HEK293 (cell line): ENCODE results near the gene MMS19.

ENCODE experiments used
- KLF9 ChIP-seq: fragments of 450-650 bp; formaldehyde crosslinking; IDR thresholded peaks from 2 replicates; pipeline ENCODE4 v1.5.1; 2016; ENCODE audit warnings: missing biosample characterization, missing genetic modification characterization, low read depth
- RBAK ChIP-seq: fragments of 450-650 bp; formaldehyde crosslinking; IDR thresholded peaks from 2 replicates; pipeline ENCODE4 v1.5.1; 2016; ENCODE audit warnings: missing biosample characterization, missing genetic modification characterization
- YY1 ChIP-seq: fragments of 450-650 bp; formaldehyde crosslinking; IDR thresholded peaks from 2 replicates; pipeline ENCODE4 v1.5.1; 2018; ENCODE audit warnings: missing biosample characterization, missing genetic modification characterization
- YY2 ChIP-seq: fragments of 450-650 bp; formaldehyde crosslinking; IDR thresholded peaks from 2 replicates; pipeline ENCODE4 v1.5.1; 2016; ENCODE audit warnings: missing biosample characterization, missing genetic modification characterization
- ZNF146 ChIP-seq: fragments of 450-650 bp; formaldehyde crosslinking; IDR thresholded peaks from 2 replicates; pipeline ENCODE4 v1.5.1; 2016; ENCODE audit warnings: missing biosample characterization, missing genetic modification characterization
- ZNF155 ChIP-seq: fragments of 450-650 bp; formaldehyde crosslinking; IDR thresholded peaks from 2 replicates; pipeline ENCODE4 v1.5.1; 2016; ENCODE audit warnings: missing biosample characterization, missing genetic modification characterization
- ZNF169 ChIP-seq: fragments of 450-650 bp; formaldehyde crosslinking; IDR thresholded peaks from 2 replicates; pipeline ENCODE4 v1.5.1; 2016; ENCODE audit warnings: missing biosample characterization, missing genetic modification characterization
- ZNF184 ChIP-seq: fragments of 450-650 bp; IDR thresholded peaks from 2 replicates; pipeline ENCODE4 v1.5.1; 2018; ENCODE audit warnings: missing biosample characterization, mild to moderate bottlenecking, missing genetic modification characterization
- ZNF391 ChIP-seq: fragments of 450-650 bp; formaldehyde crosslinking; IDR thresholded peaks from 2 replicates; pipeline ENCODE4 v1.5.1; 2016; ENCODE audit warnings: low read depth, missing biosample characterization, missing genetic modification characterization, borderline replicate concordance
- ZNF426 ChIP-seq: fragments of 450-650 bp; formaldehyde crosslinking; IDR thresholded peaks from 2 replicates; pipeline ENCODE4 v1.5.1; 2017; ENCODE audit warnings: missing biosample characterization, missing genetic modification characterization, mild to moderate bottlenecking, inconsistent platforms, moderate library complexity
- ZNF610 ChIP-seq: fragments of 450-650 bp; formaldehyde crosslinking; IDR thresholded peaks from 2 replicates; pipeline ENCODE4 v1.5.1; 2016; ENCODE audit warnings: missing biosample characterization, missing genetic modification characterization, borderline replicate concordance
- ZNF701 ChIP-seq: fragments of 450-650 bp; formaldehyde crosslinking; IDR thresholded peaks from 2 replicates; pipeline ENCODE4 v1.5.1; 2016; ENCODE audit warnings: missing biosample characterization, missing genetic modification characterization
- ZNF785 ChIP-seq: fragments of 450-650 bp; formaldehyde crosslinking; IDR thresholded peaks from 2 replicates; pipeline ENCODE4 v1.5.1; 2016; ENCODE audit warnings: missing biosample characterization, missing genetic modification characterization
- TF ChIP-seq, protein P1 (sequence below): fragments of 450-650 bp; formaldehyde crosslinking; IDR thresholded peaks from 2 replicates; pipeline ENCODE4 v1.5.1; 2016; ENCODE audit warnings: missing biosample characterization, missing genetic modification characterization
- TF ChIP-seq, protein P2 (sequence below): fragments of 450-650 bp; formaldehyde crosslinking; IDR thresholded peaks from 2 replicates; pipeline ENCODE4 v1.5.1; 2016; ENCODE audit warnings: missing biosample characterization, missing genetic modification characterization, borderline replicate concordance
- TF ChIP-seq, protein P3 (sequence below): fragments of 450-650 bp; formaldehyde crosslinking; IDR thresholded peaks from 2 replicates; pipeline ENCODE4 v1.5.1; 2016; ENCODE audit warnings: missing biosample characterization, missing genetic modification characterization
- TF ChIP-seq, protein P4 (sequence below): fragments of 450-650 bp; formaldehyde crosslinking; IDR thresholded peaks from 2 replicates; pipeline ENCODE4 v1.5.1; 2016; ENCODE audit warnings: missing biosample characterization, missing genetic modification characterization
- TF ChIP-seq, protein P5 (sequence below): fragments of 450-650 bp; formaldehyde crosslinking; IDR thresholded peaks from 2 replicates; pipeline ENCODE4 v1.5.1; 2017; ENCODE audit warnings: missing biosample characterization, missing genetic modification characterization
- TF ChIP-seq, protein P6 (sequence below): fragments of 450-650 bp; formaldehyde crosslinking; IDR thresholded peaks from 2 replicates; pipeline ENCODE4 v1.5.1; 2016; ENCODE audit warnings: missing biosample characterization, missing genetic modification characterization, low read depth
- TF ChIP-seq, protein P7 (sequence below): fragments of 450-650 bp; formaldehyde crosslinking; IDR thresholded peaks from 2 replicates; pipeline ENCODE4 v1.5.1; 2017; ENCODE audit warnings: missing biosample characterization, mild to moderate bottlenecking, missing genetic modification characterization, moderate library complexity
- TF ChIP-seq, protein P8 (sequence below): fragments of 450-650 bp; formaldehyde crosslinking; IDR thresholded peaks from 2 replicates; pipeline ENCODE4 v1.5.1; 2017; ENCODE audit warnings: missing biosample characterization, missing genetic modification characterization
- TF ChIP-seq, protein P9 (sequence below): fragments of 450-650 bp; IDR thresholded peaks from 2 replicates; pipeline ENCODE4 v1.5.1; 2018; ENCODE audit warnings: missing biosample characterization, mild to moderate bottlenecking, missing genetic modification characterization

The MMS19 gene

DNA sequence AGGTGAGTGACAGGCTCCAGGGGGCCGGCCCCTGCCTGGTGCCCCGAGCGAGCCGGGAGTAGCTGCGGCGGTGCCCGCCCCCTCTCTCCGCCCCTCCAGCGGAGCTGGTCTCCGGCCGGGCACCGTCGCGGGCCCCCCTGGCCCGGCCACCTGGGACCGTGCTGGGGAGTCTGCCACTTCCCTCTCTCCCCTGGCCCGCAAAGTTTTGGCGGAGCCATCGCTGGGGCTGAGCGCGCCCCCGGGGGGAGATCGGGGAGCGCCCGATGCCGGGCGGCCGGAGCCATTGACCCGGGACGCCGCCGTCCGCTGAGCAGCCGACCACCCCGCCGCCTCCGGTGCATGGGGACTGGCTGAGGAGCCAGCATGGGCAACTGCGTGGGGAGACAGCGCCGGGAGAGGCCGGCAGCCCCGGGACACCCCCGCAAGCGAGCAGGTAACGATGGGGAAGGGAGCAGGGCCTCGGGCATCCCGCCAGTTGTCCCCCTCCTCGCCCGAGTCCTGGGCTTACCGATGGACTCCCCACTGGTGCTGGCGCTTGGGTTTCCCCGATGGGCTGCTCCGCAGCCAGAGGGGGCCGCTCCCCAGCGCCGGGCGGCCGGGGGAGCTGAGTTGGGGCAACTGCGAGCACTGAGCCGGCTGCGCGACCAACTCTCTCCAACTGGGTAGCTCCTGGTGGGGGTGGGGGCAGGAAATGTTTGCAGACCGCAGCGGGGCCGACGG, 779 bp upstream of the MMS19 start, which contains the start of gene UBTD1 (continued):
- TF ChIP-seq, protein P1, sequence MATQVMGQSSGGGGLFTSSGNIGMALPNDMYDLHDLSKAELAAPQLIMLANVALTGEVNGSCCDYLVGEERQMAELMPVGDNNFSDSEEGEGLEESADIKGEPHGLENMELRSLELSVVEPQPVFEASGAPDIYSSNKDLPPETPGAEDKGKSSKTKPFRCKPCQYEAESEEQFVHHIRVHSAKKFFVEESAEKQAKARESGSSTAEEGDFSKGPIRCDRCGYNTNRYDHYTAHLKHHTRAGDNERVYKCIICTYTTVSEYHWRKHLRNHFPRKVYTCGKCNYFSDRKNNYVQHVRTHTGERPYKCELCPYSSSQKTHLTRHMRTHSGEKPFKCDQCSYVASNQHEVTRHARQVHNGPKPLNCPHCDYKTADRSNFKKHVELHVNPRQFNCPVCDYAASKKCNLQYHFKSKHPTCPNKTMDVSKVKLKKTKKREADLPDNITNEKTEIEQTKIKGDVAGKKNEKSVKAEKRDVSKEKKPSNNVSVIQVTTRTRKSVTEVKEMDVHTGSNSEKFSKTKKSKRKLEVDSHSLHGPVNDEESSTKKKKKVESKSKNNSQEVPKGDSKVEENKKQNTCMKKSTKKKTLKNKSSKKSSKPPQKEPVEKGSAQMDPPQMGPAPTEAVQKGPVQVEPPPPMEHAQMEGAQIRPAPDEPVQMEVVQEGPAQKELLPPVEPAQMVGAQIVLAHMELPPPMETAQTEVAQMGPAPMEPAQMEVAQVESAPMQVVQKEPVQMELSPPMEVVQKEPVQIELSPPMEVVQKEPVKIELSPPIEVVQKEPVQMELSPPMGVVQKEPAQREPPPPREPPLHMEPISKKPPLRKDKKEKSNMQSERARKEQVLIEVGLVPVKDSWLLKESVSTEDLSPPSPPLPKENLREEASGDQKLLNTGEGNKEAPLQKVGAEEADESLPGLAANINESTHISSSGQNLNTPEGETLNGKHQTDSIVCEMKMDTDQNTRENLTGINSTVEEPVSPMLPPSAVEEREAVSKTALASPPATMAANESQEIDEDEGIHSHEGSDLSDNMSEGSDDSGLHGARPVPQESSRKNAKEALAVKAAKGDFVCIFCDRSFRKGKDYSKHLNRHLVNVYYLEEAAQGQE = no peak
- no peak for TF ChIP-seq ZNF391 (tag by site-specific recombination)
- TF ChIP-seq, protein P2, sequence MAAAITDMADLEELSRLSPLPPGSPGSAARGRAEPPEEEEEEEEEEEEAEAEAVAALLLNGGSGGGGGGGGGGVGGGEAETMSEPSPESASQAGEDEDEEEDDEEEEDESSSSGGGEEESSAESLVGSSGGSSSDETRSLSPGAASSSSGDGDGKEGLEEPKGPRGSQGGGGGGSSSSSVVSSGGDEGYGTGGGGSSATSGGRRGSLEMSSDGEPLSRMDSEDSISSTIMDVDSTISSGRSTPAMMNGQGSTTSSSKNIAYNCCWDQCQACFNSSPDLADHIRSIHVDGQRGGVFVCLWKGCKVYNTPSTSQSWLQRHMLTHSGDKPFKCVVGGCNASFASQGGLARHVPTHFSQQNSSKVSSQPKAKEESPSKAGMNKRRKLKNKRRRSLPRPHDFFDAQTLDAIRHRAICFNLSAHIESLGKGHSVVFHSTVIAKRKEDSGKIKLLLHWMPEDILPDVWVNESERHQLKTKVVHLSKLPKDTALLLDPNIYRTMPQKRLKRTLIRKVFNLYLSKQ (tag by site-specific recombination) = no peak
- TF ChIP-seq ZNF169 (tag by site-specific recombination) = no peak
- TF ChIP-seq RBAK (tag by site-specific recombination) = no peak
- TF ChIP-seq ZNF701 (tag by site-specific recombination) = no peak
- TF ChIP-seq YY1 (tag by site-specific recombination) = no peak
- TF ChIP-seq, protein P3, sequence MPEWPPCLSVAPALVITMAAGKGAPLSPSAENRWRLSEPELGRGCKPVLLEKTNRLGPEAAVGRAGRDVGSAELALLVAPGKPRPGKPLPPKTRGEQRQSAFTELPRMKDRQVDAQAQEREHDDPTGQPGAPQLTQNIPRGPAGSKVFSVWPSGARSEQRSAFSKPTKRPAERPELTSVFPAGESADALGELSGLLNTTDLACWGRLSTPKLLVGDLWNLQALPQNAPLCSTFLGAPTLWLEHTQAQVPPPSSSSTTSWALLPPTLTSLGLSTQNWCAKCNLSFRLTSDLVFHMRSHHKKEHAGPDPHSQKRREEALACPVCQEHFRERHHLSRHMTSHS (tag by site-specific recombination) = no peak
- TF ChIP-seq ZNF146 (tag by site-specific recombination) = 0 out of 2 replicates have a peak, but pooled peaks have one; percentile 3
- TF ChIP-seq, protein P4, sequence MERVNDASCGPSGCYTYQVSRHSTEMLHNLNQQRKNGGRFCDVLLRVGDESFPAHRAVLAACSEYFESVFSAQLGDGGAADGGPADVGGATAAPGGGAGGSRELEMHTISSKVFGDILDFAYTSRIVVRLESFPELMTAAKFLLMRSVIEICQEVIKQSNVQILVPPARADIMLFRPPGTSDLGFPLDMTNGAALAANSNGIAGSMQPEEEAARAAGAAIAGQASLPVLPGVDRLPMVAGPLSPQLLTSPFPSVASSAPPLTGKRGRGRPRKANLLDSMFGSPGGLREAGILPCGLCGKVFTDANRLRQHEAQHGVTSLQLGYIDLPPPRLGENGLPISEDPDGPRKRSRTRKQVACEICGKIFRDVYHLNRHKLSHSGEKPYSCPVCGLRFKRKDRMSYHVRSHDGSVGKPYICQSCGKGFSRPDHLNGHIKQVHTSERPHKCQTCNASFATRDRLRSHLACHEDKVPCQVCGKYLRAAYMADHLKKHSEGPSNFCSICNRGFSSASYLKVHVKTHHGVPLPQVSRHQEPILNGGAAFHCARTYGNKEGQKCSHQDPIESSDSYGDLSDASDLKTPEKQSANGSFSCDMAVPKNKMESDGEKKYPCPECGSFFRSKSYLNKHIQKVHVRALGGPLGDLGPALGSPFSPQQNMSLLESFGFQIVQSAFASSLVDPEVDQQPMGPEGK (tag by site-specific recombination) = peak; percentile 89
- TF ChIP-seq, protein P5, sequence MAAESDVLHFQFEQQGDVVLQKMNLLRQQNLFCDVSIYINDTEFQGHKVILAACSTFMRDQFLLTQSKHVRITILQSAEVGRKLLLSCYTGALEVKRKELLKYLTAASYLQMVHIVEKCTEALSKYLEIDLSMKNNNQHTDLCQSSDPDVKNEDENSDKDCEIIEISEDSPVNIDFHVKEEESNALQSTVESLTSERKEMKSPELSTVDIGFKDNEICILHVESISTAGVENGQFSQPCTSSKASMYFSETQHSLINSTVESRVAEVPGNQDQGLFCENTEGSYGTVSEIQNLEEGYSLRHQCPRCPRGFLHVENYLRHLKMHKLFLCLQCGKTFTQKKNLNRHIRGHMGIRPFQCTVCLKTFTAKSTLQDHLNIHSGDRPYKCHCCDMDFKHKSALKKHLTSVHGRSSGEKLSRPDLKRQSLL (tag by site-specific recombination) = no peak
- TF ChIP-seq YY2 = no peak
- no peak for TF ChIP-seq ZNF610
- no peak for TF ChIP-seq ZNF155 (tag by site-specific recombination)
- TF ChIP-seq, protein P6, sequence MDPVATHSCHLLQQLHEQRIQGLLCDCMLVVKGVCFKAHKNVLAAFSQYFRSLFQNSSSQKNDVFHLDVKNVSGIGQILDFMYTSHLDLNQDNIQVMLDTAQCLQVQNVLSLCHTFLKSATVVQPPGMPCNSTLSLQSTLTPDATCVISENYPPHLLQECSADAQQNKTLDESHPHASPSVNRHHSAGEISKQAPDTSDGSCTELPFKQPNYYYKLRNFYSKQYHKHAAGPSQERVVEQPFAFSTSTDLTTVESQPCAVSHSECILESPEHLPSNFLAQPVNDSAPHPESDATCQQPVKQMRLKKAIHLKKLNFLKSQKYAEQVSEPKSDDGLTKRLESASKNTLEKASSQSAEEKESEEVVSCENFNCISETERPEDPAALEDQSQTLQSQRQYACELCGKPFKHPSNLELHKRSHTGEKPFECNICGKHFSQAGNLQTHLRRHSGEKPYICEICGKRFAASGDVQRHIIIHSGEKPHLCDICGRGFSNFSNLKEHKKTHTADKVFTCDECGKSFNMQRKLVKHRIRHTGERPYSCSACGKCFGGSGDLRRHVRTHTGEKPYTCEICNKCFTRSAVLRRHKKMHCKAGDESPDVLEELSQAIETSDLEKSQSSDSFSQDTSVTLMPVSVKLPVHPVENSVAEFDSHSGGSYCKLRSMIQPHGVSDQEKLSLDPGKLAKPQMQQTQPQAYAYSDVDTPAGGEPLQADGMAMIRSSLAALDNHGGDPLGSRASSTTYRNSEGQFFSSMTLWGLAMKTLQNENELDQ (tag by site-specific recombination) = no peak
- no peak for TF ChIP-seq ZNF426 (tag by site-specific recombination)
- TF ChIP-seq, protein P7, sequence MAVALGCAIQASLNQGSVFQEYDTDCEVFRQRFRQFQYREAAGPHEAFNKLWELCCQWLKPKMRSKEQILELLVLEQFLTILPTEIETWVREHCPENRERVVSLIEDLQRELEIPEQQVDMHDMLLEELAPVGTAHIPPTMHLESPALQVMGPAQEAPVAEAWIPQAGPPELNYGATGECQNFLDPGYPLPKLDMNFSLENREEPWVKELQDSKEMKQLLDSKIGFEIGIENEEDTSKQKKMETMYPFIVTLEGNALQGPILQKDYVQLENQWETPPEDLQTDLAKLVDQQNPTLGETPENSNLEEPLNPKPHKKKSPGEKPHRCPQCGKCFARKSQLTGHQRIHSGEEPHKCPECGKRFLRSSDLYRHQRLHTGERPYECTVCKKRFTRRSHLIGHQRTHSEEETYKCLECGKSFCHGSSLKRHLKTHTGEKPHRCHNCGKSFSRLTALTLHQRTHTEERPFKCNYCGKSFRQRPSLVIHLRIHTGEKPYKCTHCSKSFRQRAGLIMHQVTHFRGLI (tag by site-specific recombination) = no peak
- TF ChIP-seq KLF9 (tag by site-specific recombination) = peak; percentile 2; the same call in 1 of the 2 replicates
- TF ChIP-seq ZNF785 (tag by site-specific recombination) = no peak
- TF ChIP-seq, protein P8, sequence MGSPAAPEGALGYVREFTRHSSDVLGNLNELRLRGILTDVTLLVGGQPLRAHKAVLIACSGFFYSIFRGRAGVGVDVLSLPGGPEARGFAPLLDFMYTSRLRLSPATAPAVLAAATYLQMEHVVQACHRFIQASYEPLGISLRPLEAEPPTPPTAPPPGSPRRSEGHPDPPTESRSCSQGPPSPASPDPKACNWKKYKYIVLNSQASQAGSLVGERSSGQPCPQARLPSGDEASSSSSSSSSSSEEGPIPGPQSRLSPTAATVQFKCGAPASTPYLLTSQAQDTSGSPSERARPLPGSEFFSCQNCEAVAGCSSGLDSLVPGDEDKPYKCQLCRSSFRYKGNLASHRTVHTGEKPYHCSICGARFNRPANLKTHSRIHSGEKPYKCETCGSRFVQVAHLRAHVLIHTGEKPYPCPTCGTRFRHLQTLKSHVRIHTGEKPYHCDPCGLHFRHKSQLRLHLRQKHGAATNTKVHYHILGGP (tag by site-specific recombination) = no peak
- no peak for TF ChIP-seq ZNF184 (tag by site-specific recombination)
- TF ChIP-seq, protein P9, sequence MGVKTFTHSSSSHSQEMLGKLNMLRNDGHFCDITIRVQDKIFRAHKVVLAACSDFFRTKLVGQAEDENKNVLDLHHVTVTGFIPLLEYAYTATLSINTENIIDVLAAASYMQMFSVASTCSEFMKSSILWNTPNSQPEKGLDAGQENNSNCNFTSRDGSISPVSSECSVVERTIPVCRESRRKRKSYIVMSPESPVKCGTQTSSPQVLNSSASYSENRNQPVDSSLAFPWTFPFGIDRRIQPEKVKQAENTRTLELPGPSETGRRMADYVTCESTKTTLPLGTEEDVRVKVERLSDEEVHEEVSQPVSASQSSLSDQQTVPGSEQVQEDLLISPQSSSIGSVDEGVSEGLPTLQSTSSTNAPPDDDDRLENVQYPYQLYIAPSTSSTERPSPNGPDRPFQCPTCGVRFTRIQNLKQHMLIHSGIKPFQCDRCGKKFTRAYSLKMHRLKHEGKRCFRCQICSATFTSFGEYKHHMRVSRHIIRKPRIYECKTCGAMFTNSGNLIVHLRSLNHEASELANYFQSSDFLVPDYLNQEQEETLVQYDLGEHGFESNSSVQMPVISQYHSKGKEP (tag by site-specific recombination) = no peak
